K562 (cell line): ENCODE measurements around the gene LAMA2. TPM values are rescaled to one million over a fixed set of nuclear protein-coding genes. Genes with fewer than 3 reads are reported as not detected.

ENCODE experiments used
- ATAC-seq: fragments of 200-7000 bp; cut with Tn5 transposase; 3 replicates; pipeline ENCODE4 v1.9.1; 2020; ENCODE audit warnings: moderate library complexity
- BruUV-seq: library from RNA; stranded (reverse); fragments of 400-500 nt; replicated peaks from 2 replicates; lab custom pipeline; 2021; lab: Mats Ljungman, UMichigan
- CTCF ChIA-PET: fragments of 300-600 bp; formaldehyde crosslinking; extraction: SDS; loops from one replicate; lab custom pipeline; 2021; ENCODE audit warnings: low intra/inter-chr PET ratio; lab: Yijun Ruan, JAX
- POLR2A ChIA-PET: fragments of 300-600, 350-650 bp; sonication (Branson Sonifier 250); formaldehyde crosslinking; extraction: SDS; loops from one replicate; lab custom pipeline; 2021; ENCODE audit warnings: antibody characterized with exemption, inconsistent platforms; lab: Yijun Ruan, JAX
- DNase-seq, 4 experiments: peaks; one replicate each; pipeline versions ENCODE4 v3.0.0 to v3.0.0-alpha.2; 2011 to 2018; ENCODE audit warnings: low spot score in 3 of 4, mixed read lengths in 3 of 4; ENCODE audit errors: extremely low read depth in 1 of 4
- FAIRE-seq: peaks from 2 replicates; lab custom pipeline; 2011; peaks lifted over from hg19 to GRCh38; lab: Jason Lieb, UNC
- H2AFZ ChIP-seq: 2 replicates; pipeline ENCODE4 v1.6.0; 2011; ENCODE audit warnings: low read depth, low read length, control low read depth, inconsistent platforms
- H3K27ac ChIP-seq: fragments of 200-600 bp; 3 replicates; pipeline ENCODE4 v1.8.0; 2011; ENCODE audit warnings: low read depth, mild to moderate bottlenecking, control low read depth, inconsistent platforms, low read length, moderate library complexity, mixed read lengths; ENCODE audit errors: extremely low read depth
- H3K27me3 ChIP-seq, 2 experiments: fragments of 300-600 bp in 1 of 2; 2 replicates in 1 of 2; 3 replicates in 1 of 2; pipeline versions ENCODE4 v1.6.0 to v1.8.0; 2011; ENCODE audit warnings: inconsistent platforms in 2 of 2, low read length in 2 of 2, mild to moderate bottlenecking in 1 of 2, mixed read lengths in 1 of 2, moderate library complexity in 1 of 2; ENCODE audit not compliant: control insufficient read depth in 2 of 2, insufficient read depth in 2 of 2
- H3K36me3 ChIP-seq: fragments of 300-600 bp; 3 replicates; pipeline ENCODE4 v1.8.0; 2011; ENCODE audit warnings: mild to moderate bottlenecking, low read length, inconsistent platforms; ENCODE audit not compliant: control insufficient read depth, insufficient read depth
- H3K4me1 ChIP-seq, 2 experiments: fragments of 200-600 bp in 1 of 2; replicated peaks in 1 of 2; 2 replicates in 1 of 2; 3 replicates in 1 of 2; pipeline versions ENCODE4 v1.5.1 to v1.8.0; 2011; ENCODE audit warnings: inconsistent platforms in 2 of 2, low read length in 2 of 2, mild to moderate bottlenecking in 1 of 2, mixed read lengths in 1 of 2, moderate library complexity in 1 of 2; ENCODE audit not compliant: control insufficient read depth in 2 of 2, insufficient read depth in 2 of 2
- H3K4me2 ChIP-seq: 2 replicates; pipeline ENCODE4 v1.6.1; 2011; ENCODE audit warnings: low read length, control low read depth, inconsistent platforms, mixed read lengths; ENCODE audit not compliant: insufficient read depth
- H3K4me3 ChIP-seq: fragments of 200-600 bp; sonication (generic), shearing (Covaris generic); 2 replicates; pipeline ENCODE4 v1.5.1; 2016; ENCODE audit warnings: control low read depth, inconsistent platforms
- H3K79me2 ChIP-seq: fragments of 200-600 bp; 3 replicates; pipeline ENCODE4 v1.8.0; 2011; ENCODE audit warnings: low read length, inconsistent platforms; ENCODE audit not compliant: control insufficient read depth, insufficient read depth
- H3K9ac ChIP-seq, 2 experiments: 2 replicates each; pipeline versions ENCODE4 v1.6.0 to v1.6.1; 2011; ENCODE audit warnings: low read depth in 2 of 2, low read length in 2 of 2, control low read depth in 1 of 2, inconsistent platforms in 1 of 2, mild to moderate bottlenecking in 1 of 2, mixed read lengths in 1 of 2; ENCODE audit not compliant: insufficient read depth in 1 of 2
- H3K9me1 ChIP-seq: one replicate; pipeline ENCODE4 v1.6.0; 2011; ENCODE audit warnings: inconsistent platforms, mild to moderate bottlenecking, low read length, moderate library complexity; ENCODE audit not compliant: control insufficient read depth, insufficient read depth
- H3K9me3 ChIP-seq: replicated peaks from 2 replicates; pipeline ENCODE4 v1.5.1; 2011; ENCODE audit warnings: low read depth, low read length, inconsistent platforms; ENCODE audit not compliant: control insufficient read depth, insufficient read depth
- H4K20me1 ChIP-seq: replicated peaks from 2 replicates; pipeline ENCODE4 v1.6.1; 2011; ENCODE audit warnings: low read length, inconsistent platforms, mixed read lengths; ENCODE audit not compliant: control insufficient read depth, insufficient read depth
- FOXM1 ChIP-seq, 2 experiments: fragments of 450-650 bp in 1 of 2; sonication (generic) in 1 of 2; formaldehyde crosslinking in 1 of 2; IDR thresholded peaks; 2 replicates each; pipeline versions ENCODE4 v1.6.1 to v1.9.0; 2017 to 2022; ENCODE audit warnings: low read depth in 2 of 2, mild to moderate bottlenecking in 2 of 2, missing genetic modification reagents in 1 of 2, moderate library complexity in 1 of 2
- POLR2G ChIP-seq: fragments of 200-400 bp; formaldehyde crosslinking; IDR thresholded peaks from 2 replicates; pipeline ENCODE4 v1.6.1; 2017; ENCODE audit warnings: low read depth, mild to moderate bottlenecking, antibody characterized with exemption, low read length, moderate library complexity
- ZNF224 ChIP-seq: sonication (generic); formaldehyde crosslinking; IDR thresholded peaks from 2 replicates; pipeline ENCODE4 v1.8.0; 2022; ENCODE audit warnings: mild to moderate bottlenecking, missing genetic modification reagents
- ZNF316 ChIP-seq: fragments of 450-650 bp; IDR thresholded peaks from 2 replicates; pipeline ENCODE4 v1.6.1; 2016
- WGBS: fragments of 100-300 bp; shearing (Covaris generic); methylation state at CpG from one replicate; pipeline ENCODE4 v1.1.6; 2016; ENCODE audit warnings: low coverage, mixed read lengths; ENCODE audit not compliant: insufficient coverage; ENCODE audit errors: missing lambda C conversion rate; 5-methylcytosine and 5-hydroxymethylcytosine counted together
- in situ Hi-C: fragments of 300-500 bp; cut with MboI; formaldehyde crosslinking; loops from 4 replicates; pipeline ENCODE4 v1.15.0; 2018; ENCODE audit warnings: inconsistent platforms, mixed read lengths
- intact Hi-C: fragments of 100-400 bp; cut with micrococcal nuclease; formaldehyde crosslinking; loops from 2 replicates; pipeline ENCODE4 v1.14.2; 2022
- polyA plus RNA-seq, 8 experiments: library from polyadenylated mRNA; depleted of rRNA in 4 of 8; stranded (reverse) in 5 of 8; unstranded in 3 of 8; fragments of >200 nt; fragmentation: Nextera tagmentation in 2 of 8; fragmentation: Illumina TruSeq in 1 of 8; extraction: Ambion mirVana in 2 of 8; extraction: Trizol in 1 of 8; gene quantifications; 2 replicates each; pipeline versions ENCODE4 v1.2.1 to v1.2.3, GENCODE V29; 2011 to 2014; ENCODE audit warnings: inconsistent platforms in 1 of 8, missing spikeins in 1 of 8
- total RNA-seq, 7 experiments: library from RNA; depleted of rRNA in 6 of 7; stranded (reverse); fragments of >200 nt in 6 of 7; fragmentation: Illumina TruSeq in 2 of 7; extraction: Trizol in 2 of 7; gene quantifications; 2 replicates each; pipeline versions ENCODE4 v1.2.1 to v1.2.3, GENCODE V29; 2011 to 2021; ENCODE audit warnings: low replicate concordance in 1 of 7

Gene LAMA2
- total and polyA plus RNA-seq, 9 of the 15 experiments (the other 6 are each of a cell fraction or from before 2014, with no cell fraction given), result 0.04 to 1.5 (median 0.36) TPM

DNA sequence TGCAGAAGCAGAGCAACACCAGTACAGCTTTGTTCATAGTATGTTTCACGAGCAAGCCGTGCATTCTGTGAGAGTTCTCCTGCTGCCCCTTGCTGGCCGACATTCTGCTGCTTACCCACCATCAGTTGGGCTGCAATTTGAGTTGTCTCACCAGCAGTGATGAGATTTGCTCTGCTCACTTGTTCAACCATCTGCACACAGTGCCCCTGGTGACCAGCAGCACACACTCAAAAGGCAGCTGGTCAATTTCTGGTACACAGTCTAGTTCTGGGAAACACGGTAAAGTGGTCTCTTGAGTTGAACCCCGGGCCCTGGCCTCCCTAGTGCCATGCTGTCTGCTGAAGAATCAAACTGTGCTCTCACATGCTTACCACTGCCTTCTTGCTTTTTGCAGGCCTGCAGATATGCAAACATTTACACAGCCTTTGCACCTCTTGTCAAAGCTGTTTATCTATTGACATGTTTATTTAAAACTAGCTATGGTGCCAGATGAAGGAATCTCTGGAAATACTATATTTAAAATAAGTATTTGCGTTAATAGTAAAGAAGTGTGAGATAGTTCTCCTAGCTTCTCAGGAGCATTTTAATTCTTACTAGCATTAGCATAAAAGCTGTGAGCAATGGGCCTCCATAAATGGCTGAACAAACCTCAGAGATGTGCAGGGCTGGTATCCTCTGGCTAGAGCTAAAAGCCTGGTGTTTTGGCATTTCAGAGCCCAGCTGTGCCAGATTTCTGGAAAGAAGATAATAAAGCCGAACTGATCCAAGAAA, 592.7 kb downstream of the LAMA2 start (continued):
- TF ChIP-seq FOXM1 (IDR thresholded peaks at IDR 0.05; ENCODE audit: low read depth) (no peak), FOXM1 (CRISPR knock-in tag; IDR thresholded peaks at IDR 0.05; ENCODE audit: low read depth) (no peak), POLR2G (no peak)

GRCh38 chr6:129476248-129476564, 593.3 kb downstream of the LAMA2 start:
- FAIRE-seq, result no peak
- ChIA-PET CTCF (no interaction called here), POLR2A (interaction anchor here (0.7 kb wide), 1 partner anchor 483 kb away, joined by 4 read pairs; no protein-coding TSS in a partner anchor)
- Histone ChIP-seq H3K27ac (no peak overlapping the region), H2AFZ (no peak overlapping the region), H3K9me1 (no peaks in the 10 kb centered on the region), H3K4me2 (no peak overlapping the region), H3K4me1 (no peaks in the 10 kb centered on the region; a peak in 1 of 5 replicates), H3K27me3 (peaks cover 0 to 5% of the 10 kb centered on the region in 2 experiments; a peak in 3 of 5 replicates), H4K20me1 (no peaks in the 10 kb centered on the region), H3K79me2 (no peaks in the 10 kb centered on the region), H3K9ac (no peak overlapping the region), H3K9me3 (no peaks in the 10 kb centered on the region), H3K4me3 (no peak overlapping the region), H3K36me3 (no peaks in the 10 kb centered on the region)
- 0% methylated on average over 4 of the region's 4 CpGs for WGBS
- intact Hi-C loops, result no loop called here
- no peak for DNase-seq
- BruUV-seq, result no TSS peak
- in situ Hi-C loops, result no loop called here
- no peak for ATAC-seq
- TF ChIP-seq ZNF316 (0 out of 2 replicates have a peak, but pooled peaks have one; percentile 27), ZNF224 (CRISPR knock-in tag) (no peak)
